Raji (cell line): Measurements from ENCODE around the gene UPK1A.

Source experiments
- POLR2A ChIP-seq: IDR thresholded peaks from 2 replicates; pipeline ENCODE4 v1.6.1; 2011; ENCODE audit warnings: low read depth, low read length, control low read depth; ENCODE audit not compliant: insufficient read depth

The UPK1A gene

DNA sequence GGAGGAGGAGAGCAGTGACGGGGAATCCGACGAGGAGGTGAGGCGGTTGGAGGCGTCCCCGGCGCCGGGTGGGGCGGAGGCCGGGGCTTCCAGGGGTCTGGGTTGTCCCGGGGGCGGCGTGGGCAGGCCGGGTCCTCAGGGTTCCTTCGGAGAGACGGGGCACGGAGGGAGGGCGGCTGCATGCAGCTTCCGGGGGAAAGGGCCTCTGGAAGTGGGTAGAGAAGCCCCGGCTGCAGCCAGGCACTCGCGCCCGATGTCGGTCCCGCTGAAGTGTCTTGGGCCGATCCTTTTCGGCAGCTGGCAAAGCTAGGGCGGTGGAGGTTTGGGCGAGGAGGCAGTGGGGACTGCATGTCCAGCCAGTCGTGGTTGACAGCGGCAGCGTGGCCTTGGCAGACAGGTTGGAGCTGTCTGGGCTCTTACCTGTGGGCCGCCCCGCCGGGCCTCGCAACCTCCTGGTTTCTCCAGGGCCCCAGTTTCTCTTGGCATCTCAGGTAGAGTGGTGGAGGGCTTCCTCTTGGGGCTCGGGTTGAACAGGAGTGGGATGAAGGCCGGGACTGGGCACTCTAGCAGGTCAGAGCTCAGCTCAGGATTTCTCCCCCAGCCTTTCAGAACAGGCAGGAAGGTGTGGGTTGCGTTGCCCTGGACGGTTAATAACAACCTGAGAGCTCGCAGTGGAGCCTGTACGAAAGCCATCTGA is 52.2 kb downstream of the UPK1A start:
- no peak for TF ChIP-seq POLR2A

DNA sequence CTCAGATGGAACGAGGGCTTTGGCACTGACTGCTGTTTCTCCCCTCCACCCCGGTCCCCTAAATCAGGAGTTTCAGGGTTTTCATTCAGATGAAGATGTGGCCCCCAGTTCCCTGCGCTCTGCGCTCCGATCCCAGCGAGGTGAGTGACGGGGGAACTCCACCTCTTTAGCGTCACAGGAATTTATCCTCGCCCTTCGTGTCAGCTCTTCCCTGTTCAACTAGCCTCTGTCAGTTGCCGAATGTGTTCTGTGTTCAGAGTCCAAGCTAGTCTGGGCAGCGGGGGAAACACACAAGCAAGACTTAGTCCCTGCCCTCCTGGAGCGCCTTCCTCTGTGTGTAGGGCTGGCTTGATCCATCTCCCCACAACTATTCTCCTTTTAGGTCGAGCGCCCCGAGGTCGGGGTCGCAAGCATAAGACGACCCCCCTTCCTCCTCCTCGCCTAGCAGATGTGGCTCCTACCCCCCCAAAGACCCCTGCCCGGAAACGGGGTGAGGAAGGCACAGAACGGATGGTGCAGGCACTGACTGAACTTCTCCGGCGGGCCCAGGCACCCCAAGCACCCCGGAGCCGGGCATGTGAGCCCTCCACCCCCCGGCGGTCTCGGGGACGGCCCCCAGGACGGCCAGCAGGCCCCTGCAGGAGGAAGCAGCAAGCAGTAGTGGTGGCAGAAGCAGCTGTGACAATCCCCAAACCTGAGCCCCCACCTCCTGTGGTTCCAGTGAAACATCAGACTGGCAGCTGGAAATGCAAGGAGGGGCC is 53.3 kb downstream of the UPK1A start:
- TF ChIP-seq POLR2A: no peak

DNA sequence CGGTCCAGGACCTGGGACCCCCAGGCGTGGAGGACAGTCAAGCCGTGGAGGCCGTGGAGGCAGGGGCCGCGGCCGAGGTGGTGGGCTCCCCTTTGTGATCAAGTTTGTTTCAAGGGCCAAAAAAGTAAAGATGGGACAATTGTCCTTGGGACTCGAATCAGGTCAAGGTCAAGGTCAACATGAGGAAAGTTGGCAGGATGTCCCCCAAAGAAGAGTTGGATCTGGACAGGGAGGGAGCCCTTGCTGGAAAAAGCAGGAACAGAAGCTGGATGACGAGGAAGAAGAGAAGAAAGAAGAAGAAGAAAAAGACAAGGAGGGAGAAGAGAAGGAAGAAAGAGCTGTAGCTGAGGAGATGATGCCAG is 53.8 kb downstream of the UPK1A start:
- no peak for TF ChIP-seq POLR2A

DNA sequence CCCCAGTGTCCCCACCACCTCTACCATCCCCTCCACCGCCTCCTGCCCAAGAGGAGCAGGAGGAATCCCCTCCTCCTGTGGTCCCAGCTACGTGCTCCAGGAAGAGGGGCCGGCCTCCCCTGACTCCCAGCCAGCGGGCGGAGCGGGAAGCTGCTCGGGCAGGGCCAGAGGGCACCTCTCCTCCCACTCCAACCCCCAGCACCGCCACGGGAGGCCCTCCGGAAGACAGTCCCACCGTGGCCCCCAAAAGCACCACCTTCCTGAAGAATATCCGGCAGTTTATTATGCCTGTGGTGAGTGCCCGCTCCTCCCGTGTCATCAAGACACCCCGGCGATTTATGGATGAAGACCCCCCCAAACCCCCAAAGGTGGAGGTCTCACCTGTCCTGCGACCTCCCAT is 54.3 kb downstream of the UPK1A start:
- no peak for TF ChIP-seq POLR2A

DNA sequence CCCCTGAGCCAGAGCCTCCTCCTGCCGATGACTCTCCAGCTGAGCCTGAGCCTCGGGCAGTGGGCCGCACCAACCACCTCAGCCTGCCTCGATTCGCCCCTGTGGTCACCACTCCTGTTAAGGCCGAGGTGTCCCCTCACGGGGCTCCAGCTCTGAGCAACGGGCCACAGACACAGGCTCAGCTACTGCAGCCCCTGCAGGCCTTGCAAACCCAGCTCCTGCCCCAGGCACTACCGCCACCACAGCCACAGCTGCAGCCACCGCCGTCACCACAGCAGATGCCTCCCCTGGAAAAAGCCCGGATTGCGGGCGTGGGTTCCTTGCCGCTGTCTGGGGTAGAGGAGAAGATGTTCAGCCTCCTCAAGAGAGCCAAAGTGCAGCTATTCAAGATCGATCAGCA is 55.1 kb downstream of the UPK1A start:
- no peak for TF ChIP-seq POLR2A

DNA sequence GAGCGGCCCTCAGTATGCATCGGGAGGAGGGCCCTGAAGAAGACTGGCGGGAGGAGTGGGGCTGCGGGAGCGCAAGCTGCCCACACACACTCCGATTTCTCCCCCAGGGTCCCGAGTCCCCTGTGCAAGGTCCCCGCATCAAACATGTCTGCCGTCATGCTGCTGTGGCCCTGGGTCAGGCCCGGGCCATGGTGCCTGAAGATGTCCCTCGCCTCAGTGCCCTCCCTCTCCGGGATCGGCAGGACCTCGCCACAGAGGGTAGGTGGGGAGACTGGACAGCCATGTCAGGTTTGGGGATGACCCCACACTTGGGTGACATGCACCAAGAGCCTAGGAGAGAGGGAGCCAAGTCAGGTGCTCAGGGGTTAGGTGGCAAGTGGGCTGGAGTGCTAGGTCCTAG is 56.1 kb downstream of the UPK1A start:
- no peak for TF ChIP-seq POLR2A

DNA sequence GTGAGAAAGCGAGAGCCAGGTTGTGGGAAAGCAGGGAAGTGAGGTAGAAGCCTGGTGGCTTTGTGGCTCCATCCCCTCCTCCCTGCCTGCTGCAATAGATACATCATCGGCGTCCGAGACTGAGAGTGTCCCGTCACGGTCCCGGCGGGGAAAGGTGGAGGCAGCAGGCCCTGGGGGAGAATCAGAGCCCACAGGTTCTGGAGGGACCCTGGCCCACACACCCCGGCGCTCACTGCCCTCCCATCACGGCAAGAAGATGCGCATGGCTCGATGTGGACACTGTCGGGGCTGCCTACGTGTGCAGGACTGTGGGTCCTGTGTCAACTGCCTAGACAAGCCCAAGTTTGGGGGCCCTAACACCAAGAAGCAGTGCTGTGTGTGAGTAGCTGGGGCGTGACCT is 56.6 kb downstream of the UPK1A start:
- TF ChIP-seq POLR2A: no peak

DNA sequence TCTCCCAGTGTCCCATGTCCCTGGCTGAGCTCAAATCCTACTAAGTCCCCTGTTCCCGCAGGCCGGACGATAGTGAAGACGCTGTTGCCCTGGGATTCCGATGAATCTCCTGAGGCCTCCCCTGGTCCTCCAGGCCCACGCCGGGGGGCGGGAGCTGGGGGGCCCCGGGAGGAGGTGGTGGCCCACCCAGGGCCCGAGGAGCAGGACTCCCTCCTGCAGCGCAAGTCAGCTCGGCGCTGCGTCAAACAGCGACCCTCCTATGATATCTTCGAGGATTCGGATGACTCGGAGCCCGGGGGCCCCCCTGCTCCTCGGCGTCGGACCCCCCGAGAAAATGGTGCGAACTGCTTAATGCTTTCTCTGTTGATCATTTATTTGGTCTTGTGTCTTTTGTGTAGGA is 57.4 kb downstream of the UPK1A start:
- no peak for TF ChIP-seq POLR2A

DNA sequence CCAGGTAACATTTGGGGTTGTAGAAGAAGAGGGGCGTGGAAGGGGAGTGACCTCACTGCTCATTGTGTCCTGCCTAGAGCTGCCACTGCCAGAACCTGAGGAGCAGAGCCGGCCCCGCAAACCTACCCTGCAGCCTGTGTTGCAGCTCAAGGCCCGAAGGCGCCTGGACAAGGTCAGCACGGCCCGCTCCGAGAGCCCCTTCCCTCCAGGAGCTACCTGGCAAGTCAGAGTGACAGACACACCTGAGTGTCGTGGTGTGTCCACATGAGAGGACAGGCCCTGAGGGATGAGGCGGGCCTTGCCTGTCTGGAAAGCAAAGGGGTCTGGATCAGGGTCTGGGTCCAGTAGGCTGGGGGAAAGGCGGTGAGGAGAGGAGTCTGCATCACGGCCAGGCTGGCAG is 58.2 kb downstream of the UPK1A start:
- no peak for TF ChIP-seq POLR2A

DNA sequence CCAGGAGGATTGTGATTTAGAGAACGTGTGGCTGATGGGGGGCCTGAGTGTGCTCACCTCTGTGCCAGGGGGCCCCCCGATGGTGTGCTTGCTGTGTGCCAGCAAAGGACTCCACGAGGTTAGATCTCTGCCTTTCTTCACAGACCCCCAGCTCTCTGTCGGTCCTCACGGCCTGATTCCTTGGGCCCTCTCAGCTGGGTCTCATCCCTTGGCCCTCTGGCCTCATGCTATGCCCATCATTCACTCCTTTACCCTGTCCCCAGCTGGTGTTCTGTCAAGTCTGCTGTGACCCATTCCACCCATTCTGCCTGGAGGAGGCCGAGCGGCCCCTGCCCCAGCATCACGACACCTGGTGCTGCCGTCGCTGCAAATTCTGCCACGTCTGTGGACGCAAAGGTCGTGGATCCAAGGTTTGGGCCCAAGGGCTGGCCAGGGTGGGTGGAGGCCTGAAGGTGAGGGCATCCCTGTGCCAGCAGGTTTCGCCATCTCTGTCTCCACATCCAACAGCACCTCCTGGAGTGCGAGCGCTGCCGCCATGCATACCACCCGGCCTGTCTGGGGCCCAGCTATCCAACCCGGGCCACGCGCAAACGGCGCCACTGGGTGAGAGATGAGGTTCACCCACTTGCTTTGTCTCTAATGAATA is 59.0 kb downstream of the UPK1A start:
- TF ChIP-seq POLR2A: no peak

DNA sequence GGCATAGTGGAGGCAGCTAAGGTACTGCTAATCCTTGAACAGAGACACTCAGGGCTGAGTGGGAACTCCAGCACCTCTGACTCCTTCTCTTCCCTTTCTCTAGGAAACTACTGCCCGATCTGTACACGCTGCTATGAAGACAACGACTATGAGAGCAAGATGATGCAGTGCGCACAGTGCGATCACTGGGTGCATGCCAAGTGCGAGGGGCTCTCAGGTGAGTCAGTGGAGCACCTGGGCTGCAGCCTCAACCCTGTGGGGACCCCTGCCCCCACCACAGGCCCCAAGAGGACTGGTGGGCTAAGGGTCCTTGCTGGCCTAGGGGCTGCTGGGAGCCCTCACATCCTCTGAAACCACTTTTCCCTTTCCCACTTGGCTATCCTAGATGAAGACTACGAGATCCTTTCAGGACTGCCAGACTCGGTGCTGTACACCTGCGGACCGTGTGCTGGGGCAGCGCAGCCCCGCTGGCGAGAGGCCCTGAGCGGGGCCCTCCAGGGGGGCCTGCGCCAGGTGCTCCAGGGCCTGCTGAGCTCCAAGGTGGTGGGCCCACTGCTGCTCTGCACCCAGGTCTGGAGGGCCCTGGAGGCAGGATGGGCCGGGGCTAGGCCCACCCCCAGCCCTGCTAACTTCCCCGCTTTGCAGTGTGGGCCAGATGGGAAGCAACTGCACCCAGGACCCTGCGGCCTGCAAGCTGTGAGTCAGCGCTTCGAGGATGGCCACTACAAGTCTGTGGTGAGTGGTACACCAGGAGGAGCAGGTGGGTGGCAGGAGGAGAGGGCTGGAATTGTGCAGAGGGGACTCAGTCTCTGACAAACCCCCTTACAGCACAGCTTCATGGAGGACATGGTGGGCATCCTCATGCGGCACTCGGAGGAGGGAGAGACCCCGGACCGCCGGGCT is 61.0 kb downstream of the UPK1A start:
- TF ChIP-seq POLR2A: no peak
